ENCODE results near the gene CLEC2L. TPM values are rescaled to one million over a fixed set of nuclear protein-coding genes. Genes with fewer than 3 reads are reported as not detected.

Gene CLEC2L
- polyA plus RNA-seq, 3 donors, result not detected

DNA sequence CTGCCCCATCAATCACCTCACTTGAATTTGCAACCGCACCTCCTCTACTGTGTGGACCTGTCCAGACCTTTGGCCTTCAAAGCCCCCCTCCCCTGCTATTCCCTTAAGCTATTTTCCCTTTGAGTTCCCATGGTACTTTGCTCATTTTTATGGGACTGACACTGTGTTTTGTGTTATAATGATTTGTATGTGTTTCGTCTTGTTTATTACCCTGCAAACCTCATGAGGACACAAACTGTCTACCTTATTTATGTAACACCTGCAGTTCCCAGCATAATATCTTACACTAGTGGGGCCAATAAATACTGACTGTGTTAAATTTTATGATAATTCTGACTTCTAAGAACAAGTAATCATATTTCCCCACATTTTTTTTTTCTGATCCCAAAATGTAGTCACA lies 70.6 kb downstream of the CLEC2L start:
- peaks cover 1 to 2% of the 10 kb centered on the region in 2 donors for H3K4me1 ChIP-seq (ENCODE audit: control insufficient read depth in 1 of 2, insufficient read depth in 2 of 2, low read length in 2 of 2)
- WGBS (ENCODE audit: insufficient coverage), result no CpG with 5 or more reads among the region's 2 CpGs
- H3K36me3 Mint-ChIP-seq, result peaks cover 91 to 95% of the 10 kb centered on the region in 2 donors
- TF ChIP-seq, protein P1, sequence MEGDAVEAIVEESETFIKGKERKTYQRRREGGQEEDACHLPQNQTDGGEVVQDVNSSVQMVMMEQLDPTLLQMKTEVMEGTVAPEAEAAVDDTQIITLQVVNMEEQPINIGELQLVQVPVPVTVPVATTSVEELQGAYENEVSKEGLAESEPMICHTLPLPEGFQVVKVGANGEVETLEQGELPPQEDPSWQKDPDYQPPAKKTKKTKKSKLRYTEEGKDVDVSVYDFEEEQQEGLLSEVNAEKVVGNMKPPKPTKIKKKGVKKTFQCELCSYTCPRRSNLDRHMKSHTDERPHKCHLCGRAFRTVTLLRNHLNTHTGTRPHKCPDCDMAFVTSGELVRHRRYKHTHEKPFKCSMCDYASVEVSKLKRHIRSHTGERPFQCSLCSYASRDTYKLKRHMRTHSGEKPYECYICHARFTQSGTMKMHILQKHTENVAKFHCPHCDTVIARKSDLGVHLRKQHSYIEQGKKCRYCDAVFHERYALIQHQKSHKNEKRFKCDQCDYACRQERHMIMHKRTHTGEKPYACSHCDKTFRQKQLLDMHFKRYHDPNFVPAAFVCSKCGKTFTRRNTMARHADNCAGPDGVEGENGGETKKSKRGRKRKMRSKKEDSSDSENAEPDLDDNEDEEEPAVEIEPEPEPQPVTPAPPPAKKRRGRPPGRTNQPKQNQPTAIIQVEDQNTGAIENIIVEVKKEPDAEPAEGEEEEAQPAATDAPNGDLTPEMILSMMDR (IDR thresholded peaks at IDR 0.05), result no peak
- no peak overlapping the region for H3K4me3 Mint-ChIP-seq
- no peak overlapping the region for H2AFZ ChIP-seq (ENCODE audit: insufficient read depth, low read depth, low read length, poor library complexity, severe bottlenecking)
- no peak for DNase-seq
- no peaks in the 10 kb centered on the region for H3K27me3 Mint-ChIP-seq (ENCODE audit: low read depth in 3 of 3)
- H3K9me3 Mint-ChIP-seq, result no peaks in the 10 kb centered on the region
- no peaks in the 10 kb centered on the region for H3K9me3 ChIP-seq (replicated peaks in 1 of 2; ENCODE audit: control insufficient read depth in 1 of 2, insufficient read depth in 1 of 2, low read length in 2 of 2)
- H4K20me1 ChIP-seq (ENCODE audit: insufficient read depth, low read length), result peaks cover 13% of the 10 kb centered on the region
- H3K4me1 Mint-ChIP-seq, result peaks cover 5% of the 10 kb centered on the region
- no peak overlapping the region for H3K27ac Mint-ChIP-seq
- H3K4me2 ChIP-seq (replicated peaks; ENCODE audit: extremely low read depth, low read length, poor library complexity, severe bottlenecking), result no peak overlapping the region
- H3K9ac ChIP-seq (ENCODE audit: insufficient read depth, low read length, poor library complexity, severe bottlenecking), result no peak overlapping the region
- no peak overlapping the region for H3K27ac ChIP-seq (ENCODE audit: low read depth in 1 of 2, low read length in 2 of 2)
- intact Hi-C loops (cut with micrococcal nuclease), result no loop called here
- no peaks in the 10 kb centered on the region for H3K79me2 ChIP-seq (ENCODE audit: insufficient read depth, low read length)
- no peak overlapping the region for H3K4me3 ChIP-seq (replicated peaks in 1 of 3; ENCODE audit: low read depth in 2 of 3, low read length in 3 of 3)
- peaks cover 96 to 100% of the 10 kb centered on the region in 2 donors for H3K36me3 ChIP-seq (replicated peaks in 1 of 2; ENCODE audit: control insufficient read depth in 1 of 2, insufficient read depth in 2 of 2, low read length in 2 of 2)
- no peaks in the 10 kb centered on the region for H3K27me3 ChIP-seq (ENCODE audit: control insufficient read depth in 2 of 2, insufficient read depth in 2 of 2, low read length in 2 of 2)

Other genes with a start within 250 kb of the CLEC2L start
- 10 to 100 TPM; 10.3 to 39.4 (median 39.0) TPM for gene FMC1, start 182.3 kb upstream of the CLEC2L start, polyA plus RNA-seq
- 10 to 100 TPM; 24.7 to 54.5 (median 26.8) TPM for gene LUC7L2, start 163.8 kb upstream of the CLEC2L start, polyA plus RNA-seq
- gene KLRG2, start 40.0 kb upstream of the CLEC2L start, polyA plus RNA-seq, result not detected